Endothelial cell of umbilical vein (primary cell): ENCODE data around the gene PSKH1.

Source experiments
- JUN ChIP-seq: IDR thresholded peaks from 2 replicates; pipeline ENCODE4 v1.6.1; 2011; ENCODE audit warnings: borderline replicate concordance, low read depth; ENCODE audit not compliant: insufficient read length, insufficient read depth
- POLR2AphosphoS5 ChIP-seq: IDR thresholded peaks from 2 replicates; pipeline ENCODE4 v1.6.1; 2012; ENCODE audit warnings: low read depth, mild to moderate bottlenecking, control low read depth, low read length, moderate library complexity; ENCODE audit not compliant: insufficient read depth
- TF ChIP-seq, protein P1 (sequence below), 2 donors: IDR thresholded peaks; 1 replicate in 1 of 2; 2 replicates in 1 of 2; pipeline ENCODE4 v1.5.1; 2011; ENCODE audit warnings: low read length in 2 of 2, mild to moderate bottlenecking in 2 of 2, moderate library complexity in 2 of 2, control low read depth in 1 of 2, inconsistent platforms in 1 of 2, low read depth in 1 of 2; ENCODE audit not compliant: insufficient read depth in 1 of 2; ENCODE audit errors: extremely low read depth in 1 of 2

GRCh38 chr16:67930191-67930590, 37.1 kb downstream of the PSKH1 start:
- TF ChIP-seq, protein P1, sequence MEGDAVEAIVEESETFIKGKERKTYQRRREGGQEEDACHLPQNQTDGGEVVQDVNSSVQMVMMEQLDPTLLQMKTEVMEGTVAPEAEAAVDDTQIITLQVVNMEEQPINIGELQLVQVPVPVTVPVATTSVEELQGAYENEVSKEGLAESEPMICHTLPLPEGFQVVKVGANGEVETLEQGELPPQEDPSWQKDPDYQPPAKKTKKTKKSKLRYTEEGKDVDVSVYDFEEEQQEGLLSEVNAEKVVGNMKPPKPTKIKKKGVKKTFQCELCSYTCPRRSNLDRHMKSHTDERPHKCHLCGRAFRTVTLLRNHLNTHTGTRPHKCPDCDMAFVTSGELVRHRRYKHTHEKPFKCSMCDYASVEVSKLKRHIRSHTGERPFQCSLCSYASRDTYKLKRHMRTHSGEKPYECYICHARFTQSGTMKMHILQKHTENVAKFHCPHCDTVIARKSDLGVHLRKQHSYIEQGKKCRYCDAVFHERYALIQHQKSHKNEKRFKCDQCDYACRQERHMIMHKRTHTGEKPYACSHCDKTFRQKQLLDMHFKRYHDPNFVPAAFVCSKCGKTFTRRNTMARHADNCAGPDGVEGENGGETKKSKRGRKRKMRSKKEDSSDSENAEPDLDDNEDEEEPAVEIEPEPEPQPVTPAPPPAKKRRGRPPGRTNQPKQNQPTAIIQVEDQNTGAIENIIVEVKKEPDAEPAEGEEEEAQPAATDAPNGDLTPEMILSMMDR (IDR thresholded peaks at IDR 0.05; ENCODE audit: extremely low read depth in 1 of 2, insufficient read depth in 1 of 2, low read depth in 1 of 2, low read length in 2 of 2) = no peak
- TF ChIP-seq POLR2AphosphoS5 = no peak
- no peak for TF ChIP-seq JUN
